ENCODE data around the gene GYS1. TPM values are rescaled to one million over a fixed set of nuclear protein-coding genes. Genes with fewer than 3 reads are reported as not detected.
"Not testable (repeated sequence)": the region's sequence is repeated elsewhere in the genome, so short reads cannot be mapped to it uniquely, and the experiment has no call there.

The GYS1 gene
- total RNA-seq (1 to 10 TPM; 8.4 to 8.7 TPM), polyA plus RNA-seq (1 to 10 TPM; 2.6 to 4.2 TPM)

GRCh38 chr19:48993175-48994034 lies at the start of gene GYS1, which contains the start of gene RUVBL2:
GYS1 (minus strand) TSS chr19:48993309; CDS start chr19:48993112, 197 bp downstream.
RUVBL2 (plus strand) TSS chr19:48993887; CDS start chr19:48993912, 25 bp downstream.
- peak within 1 kb of the TSS; percentile 59 to 96 (median 80) for H3K4me3 ChIP-seq (ENCODE audit: low read depth in 1 of 3, low read length in 3 of 3)
- H3K27me3 ChIP-seq (ENCODE audit: control insufficient read depth in 4 of 4, insufficient read depth in 4 of 4, low read length in 3 of 4): no peaks in the 10 kb centered on the region
- TF ChIP-seq TAF1 (conservative IDR thresholded peaks at IDR 0.05): peak; percentile 57
- TF ChIP-seq, protein P1, sequence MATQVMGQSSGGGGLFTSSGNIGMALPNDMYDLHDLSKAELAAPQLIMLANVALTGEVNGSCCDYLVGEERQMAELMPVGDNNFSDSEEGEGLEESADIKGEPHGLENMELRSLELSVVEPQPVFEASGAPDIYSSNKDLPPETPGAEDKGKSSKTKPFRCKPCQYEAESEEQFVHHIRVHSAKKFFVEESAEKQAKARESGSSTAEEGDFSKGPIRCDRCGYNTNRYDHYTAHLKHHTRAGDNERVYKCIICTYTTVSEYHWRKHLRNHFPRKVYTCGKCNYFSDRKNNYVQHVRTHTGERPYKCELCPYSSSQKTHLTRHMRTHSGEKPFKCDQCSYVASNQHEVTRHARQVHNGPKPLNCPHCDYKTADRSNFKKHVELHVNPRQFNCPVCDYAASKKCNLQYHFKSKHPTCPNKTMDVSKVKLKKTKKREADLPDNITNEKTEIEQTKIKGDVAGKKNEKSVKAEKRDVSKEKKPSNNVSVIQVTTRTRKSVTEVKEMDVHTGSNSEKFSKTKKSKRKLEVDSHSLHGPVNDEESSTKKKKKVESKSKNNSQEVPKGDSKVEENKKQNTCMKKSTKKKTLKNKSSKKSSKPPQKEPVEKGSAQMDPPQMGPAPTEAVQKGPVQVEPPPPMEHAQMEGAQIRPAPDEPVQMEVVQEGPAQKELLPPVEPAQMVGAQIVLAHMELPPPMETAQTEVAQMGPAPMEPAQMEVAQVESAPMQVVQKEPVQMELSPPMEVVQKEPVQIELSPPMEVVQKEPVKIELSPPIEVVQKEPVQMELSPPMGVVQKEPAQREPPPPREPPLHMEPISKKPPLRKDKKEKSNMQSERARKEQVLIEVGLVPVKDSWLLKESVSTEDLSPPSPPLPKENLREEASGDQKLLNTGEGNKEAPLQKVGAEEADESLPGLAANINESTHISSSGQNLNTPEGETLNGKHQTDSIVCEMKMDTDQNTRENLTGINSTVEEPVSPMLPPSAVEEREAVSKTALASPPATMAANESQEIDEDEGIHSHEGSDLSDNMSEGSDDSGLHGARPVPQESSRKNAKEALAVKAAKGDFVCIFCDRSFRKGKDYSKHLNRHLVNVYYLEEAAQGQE (IDR thresholded peaks at IDR 0.05): peak; percentile 41
- peak; percentile 23 for TF ChIP-seq HNF4G (IDR thresholded peaks at IDR 0.05)
- peak in 1 of 2 donors; percentile 53 for TF ChIP-seq RXRA (IDR thresholded peaks at IDR 0.05)
- peak; percentile 15 to 31 for TF ChIP-seq EGR1 (IDR thresholded peaks at IDR 0.05; ENCODE audit: low read depth in 2 of 2)
- peak; percentile 44 to 65 for TF ChIP-seq RAD21 (IDR thresholded peaks at IDR 0.05)
- no peak for TF ChIP-seq ATF3 (IDR thresholded peaks at IDR 0.05)
- TF ChIP-seq JUND (IDR thresholded peaks at IDR 0.05): peak in 1 of 2 donors; percentile 20
- TF ChIP-seq YY1 (IDR thresholded peaks at IDR 0.05): peak; percentile 93
- TF ChIP-seq ZBTB33 (IDR thresholded peaks at IDR 0.05): peak; percentile 85
- TF ChIP-seq SP1 (IDR thresholded peaks at IDR 0.05): peak; percentile 96
- TF ChIP-seq HNF4A (conservative IDR thresholded peaks at IDR 0.05): peak; percentile 30 to 45
- peak; percentile 94 for TF ChIP-seq CTCF (IDR thresholded peaks at IDR 0.05; ENCODE audit: low read depth, low read length, missing input control)
- TF ChIP-seq FOXA2 (IDR thresholded peaks at IDR 0.05): peak; percentile 4
- TF ChIP-seq NR2F2 (IDR thresholded peaks at IDR 0.05): no peak
- TF ChIP-seq FOXA1 (IDR thresholded peaks at IDR 0.05): no peak
- TF ChIP-seq, protein P2, sequence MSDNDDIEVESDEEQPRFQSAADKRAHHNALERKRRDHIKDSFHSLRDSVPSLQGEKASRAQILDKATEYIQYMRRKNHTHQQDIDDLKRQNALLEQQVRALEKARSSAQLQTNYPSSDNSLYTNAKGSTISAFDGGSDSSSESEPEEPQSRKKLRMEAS (IDR thresholded peaks at IDR 0.05): peak; percentile 79
- TF ChIP-seq GABPA (IDR thresholded peaks at IDR 0.05 in 1 of 2, conservative IDR thresholded peaks at IDR 0.05 in 1 of 2): peak; percentile 92 to 95
- H3K9me3 ChIP-seq (ENCODE audit: control insufficient read depth in 4 of 4, low read length in 3 of 4): no peaks in the 10 kb centered on the region
- peak; percentile 99 for DNase-seq (ENCODE audit: low spot score)
- peak within 1 kb of the TSS; percentile 60 to 98 for H3K9ac ChIP-seq (ENCODE audit: low read depth in 1 of 2, low read length in 2 of 2)
- peaks cover 12 to 28% (median 17%) of the 10 kb centered on the region in 4 donors for H3K4me1 ChIP-seq (ENCODE audit: control insufficient read depth in 4 of 4, insufficient read depth in 4 of 4, low read length in 3 of 4)
- under 1% methylated on average over 56 of the region's 56 CpGs for WGBS
- H3K27ac ChIP-seq (ENCODE audit: low read depth in 1 of 2, low read length in 2 of 2): peak within 1 kb of the TSS; percentile 89 to 99
- peaks cover 0 to 4% (median under 1%) of the 10 kb centered on the region in 4 donors for H3K36me3 ChIP-seq (ENCODE audit: control insufficient read depth in 4 of 4, insufficient read depth in 3 of 4, low read depth in 1 of 4, low read length in 3 of 4)

GRCh38 chr19:49042666-49043065 lies 49.6 kb upstream of the GYS1 start:
- H3K4me1 ChIP-seq (ENCODE audit: control insufficient read depth in 4 of 4, insufficient read depth in 4 of 4, low read length in 3 of 4); H3K9me3 ChIP-seq (ENCODE audit: control insufficient read depth in 4 of 4, low read length in 3 of 4): not testable (repeated sequence)

More at GRCh38 chr19:49042666-49043065, 49.6 kb upstream of the GYS1 start:
- H3K27ac ChIP-seq (ENCODE audit: low read depth in 1 of 2, low read length in 2 of 2); H3K27me3 ChIP-seq (ENCODE audit: control insufficient read depth in 4 of 4, insufficient read depth in 4 of 4, low read length in 3 of 4); H3K36me3 ChIP-seq (ENCODE audit: control insufficient read depth in 4 of 4, insufficient read depth in 3 of 4, low read depth in 1 of 4, low read length in 3 of 4); DNase-seq (ENCODE audit: low spot score); H3K4me3 ChIP-seq (ENCODE audit: low read depth in 1 of 3, low read length in 3 of 3); H3K9ac ChIP-seq (ENCODE audit: low read depth in 1 of 2, low read length in 2 of 2): not testable (repeated sequence)
- WGBS: 94% methylated on average over 4 of the region's 4 CpGs

Measured in liver (tissue), 9 donors.